ENCODE results near the gene VAPA. TPM values are rescaled to one million over a fixed set of nuclear protein-coding genes. Genes with fewer than 3 reads are reported as not detected.

The VAPA gene
- total RNA-seq, 1 donor from 2014 or later, result 271 TPM

GRCh38 chr18:9971313-9971920 lies 57.6 kb downstream of the VAPA start:
- peak; percentile 46 for DNase-seq (ENCODE audit: low read depth, low spot score)

- DNase-seq (ENCODE audit: low read depth, low spot score), result no peak
Observed at GRCh38 chr18:9973470-9973869, 59.7 kb downstream of the VAPA start.

- DNase-seq (ENCODE audit: low read depth, low spot score), result no peak
Observed at GRCh38 chr18:9974279-9974915, 60.6 kb downstream of the VAPA start.

- no peak for DNase-seq (ENCODE audit: low read depth, low spot score)
Observed at GRCh38 chr18:9975658-9976057, 61.8 kb downstream of the VAPA start.

GRCh38 chr18:9982711-9983110 lies 68.9 kb downstream of the VAPA start:
- no peak for DNase-seq (ENCODE audit: low read depth, low spot score)

GRCh38 chr18:9984080-9984479 lies 70.3 kb downstream of the VAPA start:
- no peak for DNase-seq (ENCODE audit: low read depth, low spot score)

- no peak for DNase-seq (ENCODE audit: low read depth, low spot score)
Observed at GRCh38 chr18:9985641-9986040, 71.8 kb downstream of the VAPA start.

GRCh38 chr18:9986156-9986930 lies 72.5 kb downstream of the VAPA start:
- DNase-seq (ENCODE audit: low read depth, low spot score), result no peak

GRCh38 chr18:9987345-9987744 lies 73.5 kb downstream of the VAPA start:
- DNase-seq (ENCODE audit: low read depth, low spot score), result no peak

- DNase-seq (ENCODE audit: low read depth, low spot score), result no peak
Observed at GRCh38 chr18:9987931-9988330, 74.1 kb downstream of the VAPA start.

- no peak for DNase-seq (ENCODE audit: low read depth, low spot score)
Observed at GRCh38 chr18:9988665-9989064, 74.8 kb downstream of the VAPA start.

GRCh38 chr18:9989481-9989880 lies 75.7 kb downstream of the VAPA start:
- DNase-seq (ENCODE audit: low read depth, low spot score), result no peak

GRCh38 chr18:9991011-9992000 lies 77.5 kb downstream of the VAPA start:
- DNase-seq (ENCODE audit: low read depth, low spot score), result no peak

GRCh38 chr18:9992300-9992972 lies 78.6 kb downstream of the VAPA start:
- no peak for DNase-seq (ENCODE audit: low read depth, low spot score)

GRCh38 chr18:9992973-9993520 lies 79.2 kb downstream of the VAPA start:
- no peak for DNase-seq (ENCODE audit: low read depth, low spot score)

- DNase-seq (ENCODE audit: low read depth, low spot score), result no peak
Observed at GRCh38 chr18:9993521-9994025, 79.8 kb downstream of the VAPA start.

GRCh38 chr18:9994026-9994570 lies 80.3 kb downstream of the VAPA start:
- DNase-seq (ENCODE audit: low read depth, low spot score), result no peak

- no peak for DNase-seq (ENCODE audit: low read depth, low spot score)
Observed at GRCh38 chr18:9994701-9995235, 81.0 kb downstream of the VAPA start.

- DNase-seq (ENCODE audit: low read depth, low spot score), result no peak
Observed at GRCh38 chr18:9995631-9996030, 81.8 kb downstream of the VAPA start.

GRCh38 chr18:9996094-9996493 lies 82.3 kb downstream of the VAPA start:
- DNase-seq (ENCODE audit: low read depth, low spot score), result no peak

Measured in pulmonary artery endothelial cell (primary cell).